Activated CD4-positive, alpha-beta memory T cell treated with anti-CD3 and anti-CD28 coated beads, Interleukin-2, amount 10 ng/mL, durations not matched to agents 7 days and 5 days (primary cell): Measurements from ENCODE around the gene IL6ST. TPM values are rescaled to one million over a fixed set of nuclear protein-coding genes. Genes with fewer than 3 reads are reported as not detected.
"Not testable (repeated sequence)": the region's sequence is repeated elsewhere in the genome, so short reads cannot be mapped to it uniquely, and the experiment has no call there.

Experiments
- CTCF ChIA-PET: fragments of 350-600 bp; sonication (Branson Sonifier 250); formaldehyde crosslinking; loops from one replicate; lab custom pipeline; 2021; ENCODE audit warnings: antibody characterized with exemption, inconsistent platforms; lab: Charles Lee
- POLR2A ChIA-PET: fragments of 350-600 bp; sonication (Branson Sonifier 250); formaldehyde crosslinking; loops from one replicate; lab custom pipeline; 2021; ENCODE audit warnings: antibody characterized with exemption; lab: Charles Lee
- DNase-seq: peaks from one replicate; pipeline ENCODE4 v3.0.0-alpha.2; 2020
- H3K27ac Mint-ChIP-seq: one replicate; pipeline ENCODE4 v1.8.0; 2021; ENCODE audit warnings: mild to moderate bottlenecking, mixed read lengths
- H3K27me3 Mint-ChIP-seq: one replicate; pipeline ENCODE4 v1.8.0; 2021; ENCODE audit warnings: mixed read lengths
- H3K36me3 Mint-ChIP-seq: one replicate; pipeline ENCODE4 v1.8.0; 2021; ENCODE audit warnings: low read depth, mixed read lengths
- H3K4me1 Mint-ChIP-seq: one replicate; pipeline ENCODE4 v1.8.0; 2021; ENCODE audit warnings: mixed read lengths
- H3K4me3 Mint-ChIP-seq: one replicate; pipeline ENCODE4 v1.8.0; 2021; ENCODE audit warnings: mild to moderate bottlenecking, mixed read lengths
- H3K9me3 Mint-ChIP-seq: one replicate; pipeline ENCODE4 v1.8.0; 2021; ENCODE audit warnings: mixed read lengths
- total RNA-seq, 2 experiments: library from RNA; stranded (reverse); gene quantifications; one replicate each; pipeline ENCODE4 v1.2.3, GENCODE V29; 2021

The IL6ST gene
- total RNA-seq, 2 experiments from 2014 or later, result 51.0 to 53.4 TPM

DNA sequence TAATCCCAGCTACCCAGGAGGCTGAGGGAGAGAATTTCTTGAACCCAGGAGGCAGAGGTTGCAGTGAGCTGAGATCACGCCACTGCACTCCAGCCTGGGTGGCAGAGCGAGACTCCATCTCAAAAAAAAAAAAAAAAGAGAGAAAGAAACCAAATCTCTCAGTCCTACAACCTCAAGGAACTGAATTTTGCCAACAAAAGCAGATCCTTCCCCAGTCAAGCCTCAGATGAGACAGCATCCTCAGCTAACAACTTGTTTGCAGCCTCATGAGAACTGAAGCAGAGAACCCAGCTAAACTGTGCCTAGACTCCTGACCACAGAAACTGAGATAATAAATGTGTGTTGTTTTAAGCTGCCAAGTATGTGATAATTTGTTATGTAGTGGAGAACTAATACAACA lies 7.5 kb upstream of the IL6ST start:
- Mint-ChIP-seq H3K27me3 (peaks cover 17% of the 10 kb centered on the region), H3K4me3 (no peak overlapping the region), H3K9me3 (peaks cover 9% of the 10 kb centered on the region), H3K36me3 (peaks cover 7% of the 10 kb centered on the region), H3K27ac (no peak overlapping the region), H3K4me1 (peaks cover 18% of the 10 kb centered on the region)
- CTCF ChIA-PET, result interaction anchor here (1.2 kb wide), 1 partner anchor 198 kb away, joined by 3 read pairs; no protein-coding TSS in a partner anchor
- DNase-seq, result no peak
- POLR2A ChIA-PET, result interaction anchor here (1.7 to 2.7 kb wide), 2 partner anchors 8 to 10 kb away, joined by 6 to 17 read pairs; partner anchors contain the start of gene IL6ST

GRCh38 chr5:56000221-56000620 lies 5.5 kb upstream of the IL6ST start:
- H3K4me3 Mint-ChIP-seq, POLR2A ChIA-PET, CTCF ChIA-PET, DNase-seq, H3K27ac Mint-ChIP-seq, H3K9me3 Mint-ChIP-seq: not testable (repeated sequence)
- Mint-ChIP-seq H3K27me3 (peaks cover 12% of the 10 kb centered on the region), H3K4me1 (peaks cover 23% of the 10 kb centered on the region), H3K36me3 (peaks cover 12% of the 10 kb centered on the region)

- CTCF ChIA-PET, result no interaction called here
- H3K9me3 Mint-ChIP-seq, result peaks cover 9% of the 10 kb centered on the region
- peaks cover 8% of the 10 kb centered on the region for H3K27me3 Mint-ChIP-seq
- H3K4me1 Mint-ChIP-seq, result peaks cover 24% of the 10 kb centered on the region
- H3K36me3 Mint-ChIP-seq, result peaks cover 15% of the 10 kb centered on the region
- POLR2A ChIA-PET, result interaction anchor here (2.7 kb wide), 1 partner anchor 13 kb away, joined by 8 read pairs; no protein-coding TSS in a partner anchor
- H3K4me3 Mint-ChIP-seq, result no peak overlapping the region
- no peak for DNase-seq
- H3K27ac Mint-ChIP-seq, result no peak overlapping the region
Measured at GRCh38 chr5:55998966-55999365, 4.2 kb upstream of the IL6ST start.

DNA sequence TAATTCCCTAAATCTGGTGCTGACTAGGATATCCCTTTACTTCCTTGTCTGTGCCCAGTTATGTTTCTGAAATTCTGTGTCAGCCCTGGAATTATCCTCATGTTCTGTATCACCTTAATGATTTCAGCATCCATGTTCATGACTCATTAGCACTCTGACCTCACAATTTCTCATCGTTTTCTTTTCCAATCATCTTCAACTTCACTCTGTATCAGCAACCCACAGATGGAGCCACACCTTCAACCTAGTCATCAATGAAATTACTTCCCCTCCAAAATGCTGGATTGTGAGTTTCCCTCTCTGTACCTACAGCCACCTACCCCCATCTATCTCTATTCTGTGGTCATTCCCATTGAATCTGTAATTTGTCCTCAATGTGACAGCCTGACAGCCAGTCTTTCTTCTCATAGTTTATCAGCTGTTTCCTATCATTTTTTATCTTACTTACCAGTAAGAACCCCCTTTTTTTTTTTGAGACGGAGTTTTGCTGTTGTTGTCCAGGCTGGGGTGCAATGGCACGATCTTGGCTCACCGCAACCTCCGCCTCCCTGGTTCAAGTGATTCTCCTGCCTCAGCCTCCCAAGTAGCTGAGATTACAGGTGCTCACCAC lies 3.1 kb upstream of the IL6ST start:
- CTCF ChIA-PET, result interaction anchor here (0.7 kb wide), 1 partner anchor 768 kb away, joined by 4 read pairs; no protein-coding TSS in a partner anchor
- no peak for DNase-seq
- H3K4me1 Mint-ChIP-seq, result peaks cover 32% of the 10 kb centered on the region

GRCh38 chr5:55994998-55995914 lies 493 bp upstream of the IL6ST start:
- ChIA-PET CTCF (interaction anchor here (0.9 to 2.3 kb wide), 7 partner anchors 12 to 206 kb away, joined by 3 to 9 read pairs (median 4); no protein-coding TSS in a partner anchor), POLR2A (interaction anchor here (0.7 to 4.0 kb wide), 28 partner anchors 7 to 163 kb away, joined by 3 to 46 read pairs (median 5); no protein-coding TSS in a partner anchor)
- Mint-ChIP-seq H3K36me3 (peaks cover 32% of the 10 kb centered on the region), H3K4me3 (peak overlapping the region; percentile 97), H3K27ac (peak overlapping the region; percentile 92), H3K27me3 (peaks cover 2% of the 10 kb centered on the region), H3K4me1 (peaks cover 57% of the 10 kb centered on the region), H3K9me3 (peaks cover 3% of the 10 kb centered on the region)
- peak; percentile 96 for DNase-seq

More for the DNA sequence above, 3.1 kb upstream of the IL6ST start:
- peaks cover 4% of the 10 kb centered on the region for H3K9me3 Mint-ChIP-seq
- POLR2A ChIA-PET, result interaction anchor here (2.7 to 4.0 kb wide), 2 partner anchors 8 to 14 kb away, joined by 8 to 22 read pairs; no protein-coding TSS in a partner anchor
- H3K27me3 Mint-ChIP-seq, result peaks cover 4% of the 10 kb centered on the region
- no peak overlapping the region for H3K4me3 Mint-ChIP-seq
- peaks cover 16% of the 10 kb centered on the region for H3K36me3 Mint-ChIP-seq
- peak overlapping the region; percentile 3 for H3K27ac Mint-ChIP-seq

DNA sequence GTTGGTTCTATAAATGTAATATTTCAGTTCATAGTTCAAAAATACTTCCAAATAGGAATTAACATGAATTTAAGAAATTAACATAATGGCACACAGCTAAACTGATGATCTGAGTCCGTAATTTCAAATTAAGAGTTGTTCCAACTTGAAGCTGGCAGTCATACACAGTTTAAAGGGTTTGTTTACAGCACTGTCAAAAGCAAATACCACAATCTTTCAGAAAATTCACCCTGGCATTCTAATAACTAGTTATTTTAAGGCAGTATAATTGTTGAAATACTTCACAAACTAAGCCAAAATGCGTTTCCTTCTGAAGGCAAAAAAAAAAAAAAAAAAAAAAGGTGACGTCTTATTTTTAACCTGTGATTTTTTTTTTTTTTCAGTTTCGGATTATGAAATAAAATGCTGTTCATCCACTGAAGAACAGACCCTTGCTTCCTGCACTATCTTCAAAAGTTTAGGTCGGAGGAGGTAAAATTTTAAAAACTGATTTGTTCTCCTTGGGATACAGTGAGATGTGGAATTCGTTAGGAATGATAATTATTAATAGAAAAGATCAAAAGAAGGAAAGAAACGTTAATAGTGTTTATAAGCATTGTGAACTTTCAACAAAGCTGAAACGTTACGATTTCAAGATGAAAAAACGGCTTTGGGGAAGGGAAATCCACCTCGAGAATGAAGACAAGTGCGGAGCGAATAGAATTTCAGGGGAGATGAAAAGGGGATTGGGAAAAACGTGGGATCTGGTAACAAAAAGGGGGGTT lies 850 bp downstream of the IL6ST start:
- ChIA-PET POLR2A (interaction anchor here (0.9 to 4.0 kb wide), 24 partner anchors 9 to 485 kb away, joined by 3 to 46 read pairs (median 4); no protein-coding TSS in a partner anchor), CTCF (interaction anchor here (0.6 to 2.3 kb wide), 5 partner anchors 14 to 207 kb away, joined by 3 to 9 read pairs (median 3); no protein-coding TSS in a partner anchor)
- H3K27ac Mint-ChIP-seq, result peak overlapping the region; percentile 94
- DNase-seq, result no peak
- H3K9me3 Mint-ChIP-seq, result peaks cover 3% of the 10 kb centered on the region
- peak overlapping the region; percentile 97 for H3K4me3 Mint-ChIP-seq
- peaks cover 41% of the 10 kb centered on the region for H3K36me3 Mint-ChIP-seq
- H3K27me3 Mint-ChIP-seq, result no peaks in the 10 kb centered on the region
- peaks cover 69% of the 10 kb centered on the region for H3K4me1 Mint-ChIP-seq

DNA sequence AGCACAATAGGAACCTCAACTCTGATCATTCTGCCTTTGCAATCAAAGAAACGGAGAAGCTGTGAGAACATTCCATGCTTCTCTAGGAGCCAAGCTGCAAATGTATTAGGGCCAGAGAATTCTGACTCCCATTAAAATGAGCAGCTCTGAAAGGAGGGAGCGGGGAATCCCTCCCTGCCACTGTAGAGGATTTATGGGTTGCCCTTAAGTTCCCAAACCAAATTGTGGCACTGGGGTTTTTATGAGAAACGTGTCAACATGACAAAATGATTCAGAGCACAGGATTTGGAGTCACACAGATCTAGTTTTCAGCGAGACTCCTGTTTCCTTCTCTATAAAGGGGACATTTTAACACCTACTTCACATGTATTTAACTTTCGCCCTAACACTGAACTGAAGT lies 1.8 kb downstream of the IL6ST start:
- H3K4me1 Mint-ChIP-seq, result peaks cover 68% of the 10 kb centered on the region
- ChIA-PET CTCF (interaction anchor here (1.2 to 1.8 kb wide), 2 partner anchors 19 to 110 kb away, joined by 5 read pairs; no protein-coding TSS in a partner anchor), POLR2A (interaction anchor here (0.7 to 3.4 kb wide), 8 partner anchors 15 to 208 kb away, joined by 3 to 46 read pairs (median 4); no protein-coding TSS in a partner anchor)
- H3K4me3 Mint-ChIP-seq, result peak overlapping the region; percentile 97
- no peak for DNase-seq
- peaks cover 44% of the 10 kb centered on the region for H3K36me3 Mint-ChIP-seq
- no peaks in the 10 kb centered on the region for H3K27me3 Mint-ChIP-seq
- peaks cover 3% of the 10 kb centered on the region for H3K9me3 Mint-ChIP-seq
- H3K27ac Mint-ChIP-seq, result peak overlapping the region; percentile 17

- no peak overlapping the region for H3K27ac Mint-ChIP-seq
- CTCF ChIA-PET, result interaction anchor here (0.6 to 1.2 kb wide), 4 partner anchors 9 to 209 kb away, joined by 3 to 5 read pairs (median 3); no protein-coding TSS in a partner anchor
- POLR2A ChIA-PET, result interaction anchor here (0.7 to 1.3 kb wide), 7 partner anchors 12 to 89 kb away, joined by 3 to 5 read pairs (median 3); no protein-coding TSS in a partner anchor
- peaks cover 43% of the 10 kb centered on the region for H3K36me3 Mint-ChIP-seq
- peak overlapping the region; percentile 97 for H3K4me3 Mint-ChIP-seq
- peaks cover 3% of the 10 kb centered on the region for H3K9me3 Mint-ChIP-seq
- no peak for DNase-seq
- H3K27me3 Mint-ChIP-seq, result no peaks in the 10 kb centered on the region
- peaks cover 65% of the 10 kb centered on the region for H3K4me1 Mint-ChIP-seq
Measured at GRCh38 chr5:55991768-55992486, 2.8 kb downstream of the IL6ST start.

GRCh38 chr5:55990895-55991294 lies 3.9 kb downstream of the IL6ST start:
- DNase-seq, H3K27ac Mint-ChIP-seq, H3K4me3 Mint-ChIP-seq, H3K27me3 Mint-ChIP-seq, H3K9me3 Mint-ChIP-seq: not testable (repeated sequence)
- H3K4me1 Mint-ChIP-seq, result peaks cover 62% of the 10 kb centered on the region
- POLR2A ChIA-PET, result interaction anchor here (0.6 to 1.2 kb wide), 4 partner anchors 11 to 61 kb away, joined by 3 to 5 read pairs (median 4); no protein-coding TSS in a partner anchor
- H3K36me3 Mint-ChIP-seq, result peaks cover 50% of the 10 kb centered on the region
- CTCF ChIA-PET, result interaction anchor here (0.6 to 1.1 kb wide), 2 partner anchors 8 to 12 kb away, joined by 3 read pairs; no protein-coding TSS in a partner anchor

DNA sequence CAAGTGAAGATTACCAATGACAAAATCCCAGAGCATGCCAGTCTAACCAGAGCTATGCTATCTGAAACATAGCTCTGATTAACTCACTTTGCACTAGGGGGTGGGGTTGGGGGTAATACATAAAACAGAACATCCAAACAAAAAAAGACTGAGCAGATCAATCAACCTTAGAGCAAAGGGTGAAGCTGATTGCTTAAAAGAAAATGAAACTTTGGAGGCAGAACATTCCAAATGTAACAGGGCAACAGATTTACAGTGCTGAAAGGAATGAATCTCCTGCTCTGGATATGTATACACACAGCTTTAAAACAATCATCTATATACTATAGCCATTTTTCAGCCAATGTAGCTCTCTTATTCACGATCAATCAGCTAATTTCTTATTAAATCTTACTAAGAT lies 4.9 kb downstream of the IL6ST start:
- CTCF ChIA-PET, result interaction anchor here (1.0 to 1.5 kb wide), 3 partner anchors 10 to 53 kb away, joined by 4 to 13 read pairs (median 4); no protein-coding TSS in a partner anchor
- no peak for DNase-seq
- H3K9me3 Mint-ChIP-seq, result peaks cover 3% of the 10 kb centered on the region
- peaks cover 65% of the 10 kb centered on the region for H3K4me1 Mint-ChIP-seq
- POLR2A ChIA-PET, result interaction anchor here (0.5 to 2.1 kb wide), 3 partner anchors 22 to 168 kb away, joined by 3 to 12 read pairs (median 3); no protein-coding TSS in a partner anchor
- H3K27ac Mint-ChIP-seq, result no peak overlapping the region
- no peak overlapping the region for H3K4me3 Mint-ChIP-seq
- peaks cover 56% of the 10 kb centered on the region for H3K36me3 Mint-ChIP-seq
- H3K27me3 Mint-ChIP-seq, result no peaks in the 10 kb centered on the region
